Tibial nerve (tissue), 4 donors: ENCODE measurements around the gene LOXHD1. TPM values are rescaled to one million over a fixed set of nuclear protein-coding genes. Genes with fewer than 3 reads are reported as not detected.

Source experiments
- DNase-seq, 2 donors: peaks; one replicate each; pipeline ENCODE4 v3.0.0-alpha.2; 2019; ENCODE audit warnings: low spot score in 2 of 2
- H3K27ac ChIP-seq, 4 donors: fragments of 200-600 bp; sonication (generic) in 3 of 4; one replicate each; pipeline ENCODE4 v1.5.1; 2017 to 2019; ENCODE audit warnings: mild to moderate bottlenecking in 1 of 4
- H3K27me3 ChIP-seq, 2 donors: fragments of 200-600 bp; sonication (generic) in 1 of 2; one replicate each; pipeline versions ENCODE4 v1.5.1 to v1.6.0; 2017 to 2019
- H3K36me3 ChIP-seq, 3 donors: fragments of 200-600 bp; sonication (generic); one replicate each; pipeline ENCODE4 v1.5.1; 2018 to 2019
- H3K4me1 ChIP-seq, 4 donors: fragments of 200-600 bp; sonication (generic) in 3 of 4; one replicate each; pipeline ENCODE4 v1.5.1; 2017 to 2019
- H3K4me3 ChIP-seq, 4 donors: fragments of 200-600 bp; sonication (generic) in 3 of 4; one replicate each; pipeline ENCODE4 v1.5.1; 2017 to 2019; ENCODE audit warnings: mild to moderate bottlenecking in 1 of 4, moderate library complexity in 1 of 4
- H3K9me3 ChIP-seq, 4 donors: fragments of 200-600 bp; sonication (generic) in 3 of 4; one replicate each; pipeline ENCODE4 v1.5.1; 2017 to 2019
- EP300 ChIP-seq, 2 donors: sonication (generic); formaldehyde crosslinking; IDR thresholded peaks; one replicate each; pipeline ENCODE4 v1.6.1; 2017; ENCODE audit warnings: antibody characterized with exemption in 2 of 2, mild to moderate bottlenecking in 1 of 2
- POLR2A ChIP-seq, 2 donors: fragments of 450-650 bp; IDR thresholded peaks; one replicate each; pipeline ENCODE4 v1.6.1; 2017; ENCODE audit warnings: antibody characterized with exemption in 2 of 2, mild to moderate bottlenecking in 2 of 2, moderate library complexity in 2 of 2
- WGBS, 2 donors: methylation state at CpG; one replicate each; pipeline ENCODE4 v1.1.5; 2018; 5-methylcytosine and 5-hydroxymethylcytosine counted together
- total RNA-seq, 4 donors: library from RNA; depleted of rRNA; stranded (reverse); fragments of >200 nt; gene quantifications; one replicate each; pipeline ENCODE4 v1.1.0, GENCODE V29; 2016
- TF ChIP-seq, protein P1 (sequence below), 5 experiments: fragments of 200-600 bp in 3 of 5; fragments of 450-650 bp in 2 of 5; sonication (generic) in 3 of 5; IDR thresholded peaks; one replicate each; pipeline ENCODE4 v1.5.1; 2016 to 2019; ENCODE audit warnings: antibody characterized with exemption in 5 of 5, mild to moderate bottlenecking in 3 of 5, moderate library complexity in 2 of 5

The LOXHD1 gene
- total RNA-seq, 4 donors from 2014 or later, result under 0.01 to 0.44 (median 0.21) TPM; not detected in 1

DNA sequence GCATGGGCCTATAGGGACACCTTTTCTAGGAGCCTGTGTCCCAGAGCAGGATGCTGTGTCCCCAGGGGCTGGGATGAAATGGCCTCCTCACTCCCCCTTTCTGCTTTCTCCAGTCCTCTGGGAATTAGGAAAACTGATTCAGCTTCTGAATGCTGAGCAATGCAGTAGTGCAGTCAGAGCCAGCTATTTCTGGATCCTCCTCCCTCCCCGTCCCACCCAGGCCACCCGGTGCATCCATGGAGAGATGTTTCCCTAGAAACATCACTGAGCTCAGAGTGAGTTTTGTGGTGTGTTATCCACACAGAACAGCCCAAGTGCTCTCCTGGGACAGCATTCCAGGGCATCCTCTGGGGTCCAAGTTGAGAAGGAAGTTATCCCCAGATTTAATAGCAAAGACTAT is 125.5 kb downstream of the LOXHD1 start:
- TF ChIP-seq POLR2A (IDR thresholded peaks at IDR 0.05), result no peak
- no peak for TF ChIP-seq EP300 (IDR thresholded peaks at IDR 0.05)
- TF ChIP-seq, protein P1, sequence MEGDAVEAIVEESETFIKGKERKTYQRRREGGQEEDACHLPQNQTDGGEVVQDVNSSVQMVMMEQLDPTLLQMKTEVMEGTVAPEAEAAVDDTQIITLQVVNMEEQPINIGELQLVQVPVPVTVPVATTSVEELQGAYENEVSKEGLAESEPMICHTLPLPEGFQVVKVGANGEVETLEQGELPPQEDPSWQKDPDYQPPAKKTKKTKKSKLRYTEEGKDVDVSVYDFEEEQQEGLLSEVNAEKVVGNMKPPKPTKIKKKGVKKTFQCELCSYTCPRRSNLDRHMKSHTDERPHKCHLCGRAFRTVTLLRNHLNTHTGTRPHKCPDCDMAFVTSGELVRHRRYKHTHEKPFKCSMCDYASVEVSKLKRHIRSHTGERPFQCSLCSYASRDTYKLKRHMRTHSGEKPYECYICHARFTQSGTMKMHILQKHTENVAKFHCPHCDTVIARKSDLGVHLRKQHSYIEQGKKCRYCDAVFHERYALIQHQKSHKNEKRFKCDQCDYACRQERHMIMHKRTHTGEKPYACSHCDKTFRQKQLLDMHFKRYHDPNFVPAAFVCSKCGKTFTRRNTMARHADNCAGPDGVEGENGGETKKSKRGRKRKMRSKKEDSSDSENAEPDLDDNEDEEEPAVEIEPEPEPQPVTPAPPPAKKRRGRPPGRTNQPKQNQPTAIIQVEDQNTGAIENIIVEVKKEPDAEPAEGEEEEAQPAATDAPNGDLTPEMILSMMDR (IDR thresholded peaks at IDR 0.05), result no peak
- 63 to 71% methylated on average over 2 of the region's 2 CpGs for WGBS, 2 donors
- H3K27me3 ChIP-seq, result no peaks in the 10 kb centered on the region

DNA sequence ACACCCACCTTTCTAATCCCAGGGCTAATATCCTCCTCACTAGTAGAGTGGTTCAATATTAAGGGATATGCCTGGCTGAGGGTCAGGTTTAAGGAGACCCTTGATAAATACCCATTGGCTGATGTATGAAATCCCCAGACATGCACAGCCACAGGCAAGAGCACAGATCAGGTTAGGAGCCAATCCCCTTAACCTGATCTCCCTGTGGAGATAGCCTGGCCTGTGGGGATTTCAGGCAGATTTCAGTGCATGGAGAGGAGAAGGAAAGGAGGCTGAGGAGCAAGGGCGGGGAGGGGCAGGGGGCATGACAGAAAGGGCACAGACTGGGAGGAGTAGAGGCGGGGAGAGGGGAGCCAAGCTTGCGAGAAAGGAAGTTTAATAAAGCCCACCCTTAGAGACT is 129.0 kb downstream of the LOXHD1 start:
- TF ChIP-seq, protein P1 (IDR thresholded peaks at IDR 0.05), result no peak
- no peak for TF ChIP-seq POLR2A (IDR thresholded peaks at IDR 0.05)
- TF ChIP-seq EP300 (IDR thresholded peaks at IDR 0.05), result no peak
- H3K4me3 ChIP-seq, result no peak overlapping the region
- H3K27ac ChIP-seq, result no peak overlapping the region
- WGBS, 2 donors, result 66 to 70% methylated on average over 3 of the region's 3 CpGs
- no peaks in the 10 kb centered on the region for H3K27me3 ChIP-seq
- no peak for DNase-seq
- H3K4me1 ChIP-seq, result no peaks in the 10 kb centered on the region
- H3K36me3 ChIP-seq, result no peaks in the 10 kb centered on the region
- peaks cover 0 to 3% (median 0%) of the 10 kb centered on the region in 4 donors for H3K9me3 ChIP-seq

More for the DNA sequence above, 125.5 kb downstream of the LOXHD1 start:
- Histone ChIP-seq H3K4me1 (no peaks in the 10 kb centered on the region), H3K9me3 (no peaks in the 10 kb centered on the region), H3K36me3 (no peaks in the 10 kb centered on the region), H3K4me3 (no peak overlapping the region), H3K27ac (no peak overlapping the region)
- no peak for DNase-seq

DNA sequence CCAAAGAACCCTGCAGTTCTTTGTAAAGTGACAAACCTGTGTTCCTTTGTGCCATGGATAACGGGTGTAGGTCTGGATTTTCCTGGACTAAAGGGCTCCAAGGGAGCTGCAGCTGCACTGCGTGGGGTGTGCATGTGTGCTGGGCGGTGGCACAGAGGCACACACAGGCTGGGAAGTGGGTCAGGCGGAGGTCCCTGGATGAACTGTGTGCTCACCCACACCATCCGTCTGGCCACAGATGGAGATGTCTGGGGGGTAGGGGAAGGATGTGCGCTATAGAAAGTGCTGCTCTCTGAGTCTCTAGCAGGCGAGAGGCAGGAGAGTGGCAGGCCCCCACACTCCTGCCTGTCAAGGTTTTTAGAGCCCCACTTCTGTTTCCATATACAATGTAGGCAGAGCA is 137.2 kb downstream of the LOXHD1 start:
- TF ChIP-seq, protein P1 (IDR thresholded peaks at IDR 0.05), result no peak
- no peak for TF ChIP-seq EP300 (IDR thresholded peaks at IDR 0.05)
- TF ChIP-seq POLR2A (IDR thresholded peaks at IDR 0.05), result no peak
- no peaks in the 10 kb centered on the region for H3K36me3 ChIP-seq
- DNase-seq, result no peak
- H3K4me1 ChIP-seq, result no peaks in the 10 kb centered on the region
- H3K4me3 ChIP-seq, result no peak overlapping the region
- WGBS, 2 donors, result 63 to 81% methylated on average over 7 of the region's 7 CpGs
- H3K27me3 ChIP-seq, result no peaks in the 10 kb centered on the region
- peaks cover 0 to 6% (median 0%) of the 10 kb centered on the region in 4 donors for H3K9me3 ChIP-seq
- H3K27ac ChIP-seq, result no peak overlapping the region

DNA sequence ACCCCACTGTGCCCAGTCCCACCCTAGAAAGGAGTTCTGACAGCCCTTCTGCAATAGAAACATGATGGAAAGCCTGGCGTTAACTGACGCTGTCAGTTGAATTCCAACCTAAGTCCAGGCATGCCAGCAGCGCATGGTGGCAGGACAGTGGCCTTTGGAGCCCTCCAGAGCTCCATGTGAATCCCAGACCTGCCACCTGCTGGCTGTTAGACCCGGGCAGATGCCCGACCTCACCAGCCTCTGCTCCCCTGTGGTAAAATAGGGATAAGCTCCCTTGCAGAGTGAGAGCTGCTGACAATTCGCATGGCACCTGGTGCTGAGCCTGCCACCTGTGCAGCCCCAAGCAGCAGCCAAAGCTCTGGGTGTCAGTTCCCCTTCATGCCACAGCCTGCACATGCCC is 138.6 kb downstream of the LOXHD1 start:
- Histone ChIP-seq H3K36me3 (no peaks in the 10 kb centered on the region), H3K4me3 (no peak overlapping the region), H3K27ac (no peak overlapping the region), H3K9me3 (peaks cover 0 to 6% (median 0%) of the 10 kb centered on the region in 4 donors), H3K4me1 (no peaks in the 10 kb centered on the region), H3K27me3 (no peaks in the 10 kb centered on the region)
- no peak for TF ChIP-seq POLR2A (IDR thresholded peaks at IDR 0.05)
- TF ChIP-seq EP300 (IDR thresholded peaks at IDR 0.05), result no peak
- TF ChIP-seq, protein P1 (IDR thresholded peaks at IDR 0.05), result no peak
- no peak for DNase-seq
- WGBS, 2 donors, result 42 to 48% methylated on average over 6 of the region's 6 CpGs

DNA sequence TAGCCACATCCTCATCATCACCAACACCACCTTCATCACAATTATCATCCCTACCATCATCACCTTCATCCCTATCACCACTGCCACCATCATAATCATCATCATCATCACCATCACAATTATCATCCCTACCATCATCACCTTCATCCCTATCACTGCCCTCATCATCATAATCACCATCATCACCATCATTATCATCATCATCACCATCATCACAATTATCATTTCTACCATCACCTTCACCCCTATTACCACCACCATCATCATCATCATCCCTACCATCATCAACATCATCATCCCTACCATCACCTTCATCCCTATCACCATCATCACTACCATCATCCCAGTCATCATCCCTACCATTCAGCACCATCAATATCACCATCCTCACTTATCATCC is 140.5 kb downstream of the LOXHD1 start:
- Histone ChIP-seq H3K27ac (no peak overlapping the region), H3K4me1 (no peaks in the 10 kb centered on the region), H3K9me3 (no peaks in the 10 kb centered on the region), H3K4me3 (no peak overlapping the region), H3K27me3 (no peaks in the 10 kb centered on the region), H3K36me3 (no peaks in the 10 kb centered on the region)
- no peak for DNase-seq
- TF ChIP-seq EP300 (IDR thresholded peaks at IDR 0.05) (no peak), POLR2A (IDR thresholded peaks at IDR 0.05) (no peak)
- TF ChIP-seq, protein P1 (IDR thresholded peaks at IDR 0.05), result no peak
